HG03571 (cell line): ENCODE data around the gene PPP1R13L.
"Not testable (repeated sequence)": the region's sequence is repeated elsewhere in the genome, so short reads cannot be mapped to it uniquely, and the experiment has no call there.

Experiments used
- ATAC-seq: cut with Tn5 transposase; IDR thresholded peaks from one replicate; pipeline ENCODE4 v1.9.1; 2021; ENCODE audit not compliant: unreplicated experiment

PPP1R13L gene

GRCh38 chr19:45404557-45405434 lies at the start of gene PPP1R13L:
TSS of gene PPP1R13L (minus strand) at chr19:45405069. CDS start at chr19:45398318, 6,751 bp downstream.
- ATAC-seq: no peak

- ATAC-seq: no peak
These were observed 47.0 kb upstream of the PPP1R13L start for GRCh38 chr19:45451850-45452387.

- ATAC-seq: no peak
These were observed 46.4 kb upstream of the PPP1R13L start for GRCh38 chr19:45451131-45451849.

- ATAC-seq: no peak
These were observed 45.1 kb upstream of the PPP1R13L start for GRCh38 chr19:45450012-45450333.

GRCh38 chr19:45448887-45449299 lies 44.0 kb upstream of the PPP1R13L start:
- no peak for ATAC-seq

GRCh38 chr19:45448425-45448756 lies 43.5 kb upstream of the PPP1R13L start:
- no peak for ATAC-seq

GRCh38 chr19:45446944-45447343 lies 42.1 kb upstream of the PPP1R13L start:
- ATAC-seq: no peak

- ATAC-seq: no peak
These were observed 41.4 kb upstream of the PPP1R13L start for GRCh38 chr19:45446295-45446694.

- no peak for ATAC-seq
These were observed 40.3 kb upstream of the PPP1R13L start for GRCh38 chr19:45445139-45445538.

- peak; percentile 52 for ATAC-seq
These were observed 39.6 kb upstream of the PPP1R13L start for GRCh38 chr19:45444318-45445041.

- no peak for ATAC-seq
These were observed 38.8 kb upstream of the PPP1R13L start for GRCh38 chr19:45443462-45444317.

GRCh38 chr19:45442778-45443461 lies 38.1 kb upstream of the PPP1R13L start:
- no peak for ATAC-seq

- ATAC-seq: no peak
These were observed 37.5 kb upstream of the PPP1R13L start for GRCh38 chr19:45442408-45442777.

GRCh38 chr19:45440873-45441654 lies 36.2 kb upstream of the PPP1R13L start:
- ATAC-seq: no peak

GRCh38 chr19:45440259-45440638 lies 35.4 kb upstream of the PPP1R13L start:
- ATAC-seq: no peak

- ATAC-seq: peak; percentile 39
These were observed 34.8 kb upstream of the PPP1R13L start for GRCh38 chr19:45439569-45440258.

GRCh38 chr19:45439190-45439568 lies 34.3 kb upstream of the PPP1R13L start:
- no peak for ATAC-seq

- no peak for ATAC-seq
These were observed 32.5 kb upstream of the PPP1R13L start for GRCh38 chr19:45437328-45437727.

GRCh38 chr19:45432543-45432942 lies 27.7 kb upstream of the PPP1R13L start:
- ATAC-seq: not testable (repeated sequence)
